Panc1 (cell line): ENCODE data around the gene GALNT14. TPM values are rescaled to one million over a fixed set of nuclear protein-coding genes. Genes with fewer than 3 reads are reported as not detected.

Experiments
- ATAC-seq: fragments of 200-7000 bp; cut with Tn5 transposase; 2 replicates; pipeline ENCODE4 v1.9.1; 2020; ENCODE audit warnings: mild to moderate bottlenecking, moderate library complexity
- BruUV-seq: library from RNA; stranded (reverse); fragments of 400-500 nt; replicated peaks from 2 replicates; lab custom pipeline; 2021; lab: Mats Ljungman, UMichigan
- CTCF ChIA-PET: fragments of 300-600 bp; sonication (Branson Sonifier 250); formaldehyde crosslinking; loops from one replicate; lab custom pipeline; 2022; ENCODE audit warnings: antibody characterized with exemption; lab: Charles Lee
- POLR2A ChIA-PET: fragments of 300-600 bp; sonication (Branson Sonifier 250); formaldehyde crosslinking; loops from one replicate; lab custom pipeline; 2022; ENCODE audit warnings: antibody characterized with exemption; lab: Charles Lee
- DNase-seq: peaks from one replicate; pipeline ENCODE4 v3.0.0-alpha.2; 2010; ENCODE audit warnings: low read depth, low spot score
- H3K27ac ChIP-seq: 2 replicates; pipeline ENCODE4 v1.5.1; 2011; ENCODE audit warnings: mild to moderate bottlenecking, low read length, inconsistent platforms
- H3K27me3 ChIP-seq: fragments of 200-500 bp; sonication (Bioruptor generic); 2 replicates; pipeline ENCODE4 v1.6.0; 2014; ENCODE audit warnings: low read length, inconsistent platforms; ENCODE audit not compliant: control insufficient read depth, insufficient read depth
- H3K36me3 ChIP-seq: fragments of 200-500 bp; sonication (Bioruptor generic); 2 replicates; pipeline ENCODE4 v1.5.1; 2014; ENCODE audit warnings: inconsistent platforms, mild to moderate bottlenecking, low read length, moderate library complexity; ENCODE audit not compliant: control insufficient read depth, insufficient read depth
- H3K4me1 ChIP-seq: 2 replicates; pipeline ENCODE4 v1.5.1; 2011; ENCODE audit warnings: inconsistent platforms, mild to moderate bottlenecking, low read length, moderate library complexity; ENCODE audit not compliant: control insufficient read depth, insufficient read depth
- H3K4me3 ChIP-seq, 2 experiments: 2 replicates each; pipeline ENCODE4 v1.5.1; 2011 to 2012; ENCODE audit warnings: low read depth in 2 of 2, low read length in 2 of 2, mild to moderate bottlenecking in 2 of 2, inconsistent platforms in 1 of 2, moderate library complexity in 1 of 2
- H3K9me3 ChIP-seq: fragments of 200-500 bp; sonication (Bioruptor generic); 2 replicates; pipeline ENCODE4 v1.5.1; 2014; ENCODE audit warnings: low read depth, mild to moderate bottlenecking, inconsistent platforms, low read length, moderate library complexity; ENCODE audit not compliant: control insufficient read depth, insufficient read depth
- POLR2AphosphoS5 ChIP-seq: IDR thresholded peaks from 2 replicates; pipeline ENCODE4 v1.6.1; 2012; ENCODE audit warnings: mild to moderate bottlenecking, low read depth, low read length, moderate library complexity
- SIN3A ChIP-seq: IDR thresholded peaks from 2 replicates; pipeline ENCODE4 v1.6.1; 2012; ENCODE audit warnings: low read depth, mild to moderate bottlenecking, low read length, moderate library complexity, borderline replicate concordance; ENCODE audit not compliant: insufficient read depth
- TCF7L2 ChIP-seq: IDR thresholded peaks from 2 replicates; pipeline ENCODE4 v1.6.1; 2011; ENCODE audit warnings: mild to moderate bottlenecking, low read depth, low read length, inconsistent platforms
- in situ Hi-C: cut with HindIII; loops from 2 replicates; pipeline ENCODE4 v1.10.0; 2016; ENCODE audit warnings: low sequenced_read_pairs, low pct_unique_long_range_greater_than_20kb
- intact Hi-C: fragments of 100-400 bp; cut with micrococcal nuclease; formaldehyde crosslinking; loops from one replicate; pipeline ENCODE4 v1.10.0; 2022; ENCODE audit not compliant: unreplicated experiment
- total RNA-seq: library from RNA; stranded (reverse); gene quantifications from one replicate; pipeline ENCODE4 v1.2.1, GENCODE V29; 2021; ENCODE audit not compliant: unreplicated experiment
- TF ChIP-seq, protein P1 (sequence below): fragments of 450-650 bp; IDR thresholded peaks from 2 replicates; pipeline ENCODE4 v1.5.1; 2017; ENCODE audit warnings: mild to moderate bottlenecking
- TF ChIP-seq, protein P2 (sequence below), 2 experiments: IDR thresholded peaks; 2 replicates each; pipeline ENCODE4 v1.6.1; 2011 to 2012; ENCODE audit warnings: low read depth in 2 of 2, control low read depth in 1 of 2, low read length in 1 of 2, mild to moderate bottlenecking in 1 of 2, moderate library complexity in 1 of 2; ENCODE audit not compliant: insufficient read depth in 1 of 2

The GALNT14 gene
- total RNA-seq, 1 experiment from 2014 or later, result 0.67 TPM

DNA sequence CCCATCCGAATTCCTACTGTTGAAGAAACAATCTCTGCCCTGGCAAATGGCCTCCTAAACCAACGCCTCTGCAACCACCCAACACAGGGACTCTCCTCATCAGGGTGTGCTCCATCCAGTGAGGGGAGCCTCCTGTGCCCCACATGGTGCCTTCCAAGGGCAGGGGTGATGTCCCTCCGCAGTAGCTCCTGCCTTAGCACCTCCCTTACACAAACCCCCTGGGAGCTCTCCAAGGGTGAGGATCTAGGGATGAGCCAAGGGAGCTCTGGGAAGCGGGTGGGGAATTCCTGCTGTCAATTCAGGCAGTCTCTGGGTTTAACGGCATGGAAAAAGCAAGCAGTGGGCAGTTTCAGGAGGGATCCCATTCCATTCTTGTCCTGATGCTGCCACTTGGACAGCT lies 3.8 kb downstream of the GALNT14 start:
- ChIA-PET POLR2A (no interaction called here), CTCF (no interaction called here)
- no peak for ATAC-seq
- no TSS peak for BruUV-seq
- Histone ChIP-seq H3K4me3 (no peak overlapping the region), H3K27ac (no peak overlapping the region), H3K4me1 (no peaks in the 10 kb centered on the region; the same call in 1 of the 2 replicates), H3K27me3 (peaks cover 38% of the 10 kb centered on the region), H3K36me3 (no peaks in the 10 kb centered on the region), H3K9me3 (no peaks in the 10 kb centered on the region)
- in situ Hi-C loops (no loop called here), intact Hi-C loops (no loop called here)
- TF ChIP-seq POLR2AphosphoS5 (no peak), TCF7L2 (no peak), SIN3A (no peak)
- TF ChIP-seq, protein P1, sequence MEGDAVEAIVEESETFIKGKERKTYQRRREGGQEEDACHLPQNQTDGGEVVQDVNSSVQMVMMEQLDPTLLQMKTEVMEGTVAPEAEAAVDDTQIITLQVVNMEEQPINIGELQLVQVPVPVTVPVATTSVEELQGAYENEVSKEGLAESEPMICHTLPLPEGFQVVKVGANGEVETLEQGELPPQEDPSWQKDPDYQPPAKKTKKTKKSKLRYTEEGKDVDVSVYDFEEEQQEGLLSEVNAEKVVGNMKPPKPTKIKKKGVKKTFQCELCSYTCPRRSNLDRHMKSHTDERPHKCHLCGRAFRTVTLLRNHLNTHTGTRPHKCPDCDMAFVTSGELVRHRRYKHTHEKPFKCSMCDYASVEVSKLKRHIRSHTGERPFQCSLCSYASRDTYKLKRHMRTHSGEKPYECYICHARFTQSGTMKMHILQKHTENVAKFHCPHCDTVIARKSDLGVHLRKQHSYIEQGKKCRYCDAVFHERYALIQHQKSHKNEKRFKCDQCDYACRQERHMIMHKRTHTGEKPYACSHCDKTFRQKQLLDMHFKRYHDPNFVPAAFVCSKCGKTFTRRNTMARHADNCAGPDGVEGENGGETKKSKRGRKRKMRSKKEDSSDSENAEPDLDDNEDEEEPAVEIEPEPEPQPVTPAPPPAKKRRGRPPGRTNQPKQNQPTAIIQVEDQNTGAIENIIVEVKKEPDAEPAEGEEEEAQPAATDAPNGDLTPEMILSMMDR, result no peak
- TF ChIP-seq, protein P2, sequence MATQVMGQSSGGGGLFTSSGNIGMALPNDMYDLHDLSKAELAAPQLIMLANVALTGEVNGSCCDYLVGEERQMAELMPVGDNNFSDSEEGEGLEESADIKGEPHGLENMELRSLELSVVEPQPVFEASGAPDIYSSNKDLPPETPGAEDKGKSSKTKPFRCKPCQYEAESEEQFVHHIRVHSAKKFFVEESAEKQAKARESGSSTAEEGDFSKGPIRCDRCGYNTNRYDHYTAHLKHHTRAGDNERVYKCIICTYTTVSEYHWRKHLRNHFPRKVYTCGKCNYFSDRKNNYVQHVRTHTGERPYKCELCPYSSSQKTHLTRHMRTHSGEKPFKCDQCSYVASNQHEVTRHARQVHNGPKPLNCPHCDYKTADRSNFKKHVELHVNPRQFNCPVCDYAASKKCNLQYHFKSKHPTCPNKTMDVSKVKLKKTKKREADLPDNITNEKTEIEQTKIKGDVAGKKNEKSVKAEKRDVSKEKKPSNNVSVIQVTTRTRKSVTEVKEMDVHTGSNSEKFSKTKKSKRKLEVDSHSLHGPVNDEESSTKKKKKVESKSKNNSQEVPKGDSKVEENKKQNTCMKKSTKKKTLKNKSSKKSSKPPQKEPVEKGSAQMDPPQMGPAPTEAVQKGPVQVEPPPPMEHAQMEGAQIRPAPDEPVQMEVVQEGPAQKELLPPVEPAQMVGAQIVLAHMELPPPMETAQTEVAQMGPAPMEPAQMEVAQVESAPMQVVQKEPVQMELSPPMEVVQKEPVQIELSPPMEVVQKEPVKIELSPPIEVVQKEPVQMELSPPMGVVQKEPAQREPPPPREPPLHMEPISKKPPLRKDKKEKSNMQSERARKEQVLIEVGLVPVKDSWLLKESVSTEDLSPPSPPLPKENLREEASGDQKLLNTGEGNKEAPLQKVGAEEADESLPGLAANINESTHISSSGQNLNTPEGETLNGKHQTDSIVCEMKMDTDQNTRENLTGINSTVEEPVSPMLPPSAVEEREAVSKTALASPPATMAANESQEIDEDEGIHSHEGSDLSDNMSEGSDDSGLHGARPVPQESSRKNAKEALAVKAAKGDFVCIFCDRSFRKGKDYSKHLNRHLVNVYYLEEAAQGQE (IDR thresholded peaks at IDR 0.05; ENCODE audit: insufficient read depth in 1 of 2, low read depth in 2 of 2, low read length in 1 of 2), result no peak
- DNase-seq, result no peak

DNA sequence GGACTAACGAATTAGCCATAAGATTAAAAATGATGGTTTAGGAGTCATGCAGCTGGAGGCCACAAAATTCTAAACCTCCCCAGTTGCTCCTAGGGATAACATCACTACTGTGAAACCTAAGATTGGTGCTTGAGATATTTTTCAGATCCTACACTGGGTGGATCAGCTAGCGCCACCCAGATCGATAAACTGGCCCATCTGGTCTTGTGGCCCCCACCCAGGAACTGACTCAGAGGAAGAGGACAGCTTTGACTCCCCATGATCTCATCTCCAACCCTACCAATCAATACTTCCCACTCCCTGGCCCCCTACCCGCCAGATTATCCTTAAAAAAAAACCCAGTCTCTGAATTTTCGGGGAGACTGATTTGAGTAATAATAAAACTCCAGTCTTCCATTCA lies 5.5 kb downstream of the GALNT14 start:
- no peaks in the 10 kb centered on the region for H3K4me1 ChIP-seq
- no TSS peak for BruUV-seq
- CTCF ChIA-PET, result no interaction called here
- in situ Hi-C loops, result no loop called here
- H3K27ac ChIP-seq, result no peak overlapping the region
- ATAC-seq, result no peak
- H3K9me3 ChIP-seq, result no peaks in the 10 kb centered on the region
- intact Hi-C loops, result no loop called here
- POLR2A ChIA-PET, result no interaction called here
- H3K4me3 ChIP-seq, result no peak overlapping the region
- TF ChIP-seq, protein P2 (IDR thresholded peaks at IDR 0.05; ENCODE audit: insufficient read depth in 1 of 2, low read depth in 2 of 2, low read length in 1 of 2), result no peak
- TF ChIP-seq TCF7L2, result no peak
- no peak for TF ChIP-seq SIN3A
- TF ChIP-seq POLR2AphosphoS5, result no peak
- TF ChIP-seq, protein P1, result no peak
- DNase-seq, result no peak
- H3K27me3 ChIP-seq, result peaks cover 31% of the 10 kb centered on the region
- H3K36me3 ChIP-seq, result no peaks in the 10 kb centered on the region
